Mesendoderm (in vitro differentiated cells): Measurements from ENCODE around the gene ADGRG1.

ENCODE experiments used
- DNase-seq: peaks from one replicate; pipeline ENCODE4 v3.0.0; 2013
- H2AK5ac ChIP-seq: 2 replicates; pipeline ENCODE4 v1.6.1; 2013; ENCODE audit warnings: low read length, inconsistent platforms
- H2BK120ac ChIP-seq: 2 replicates; pipeline ENCODE4 v1.6.1; 2013; ENCODE audit warnings: low read depth, mild to moderate bottlenecking, low read length, moderate library complexity, mixed read lengths
- H2BK15ac ChIP-seq: replicated peaks from 2 replicates; pipeline ENCODE4 v1.6.1; 2013; ENCODE audit warnings: low read depth, mild to moderate bottlenecking, moderate library complexity
- H2BK5ac ChIP-seq: 2 replicates; pipeline ENCODE4 v1.6.1; 2013; ENCODE audit warnings: low read length, inconsistent platforms
- H3K18ac ChIP-seq: 2 replicates; pipeline ENCODE4 v1.6.1; 2013; ENCODE audit warnings: mild to moderate bottlenecking, low read length, mixed read lengths
- H3K23ac ChIP-seq: one replicate; pipeline ENCODE4 v1.6.1; 2013; ENCODE audit warnings: low read length
- H3K27ac ChIP-seq: 2 replicates; pipeline ENCODE4 v1.5.1; 2013; ENCODE audit warnings: low read depth, mild to moderate bottlenecking, inconsistent platforms, low read length, moderate library complexity
- H3K27me3 ChIP-seq: 2 replicates; pipeline ENCODE4 v1.6.1; 2013; ENCODE audit warnings: low read length, control low read depth, mild to moderate bottlenecking, inconsistent platforms; ENCODE audit not compliant: insufficient read depth, poor library complexity
- H3K36me3 ChIP-seq: 2 replicates; pipeline ENCODE4 v1.6.1; 2013; ENCODE audit warnings: low read length, inconsistent platforms; ENCODE audit not compliant: control insufficient read depth, insufficient read depth
- H3K4ac ChIP-seq: one replicate; pipeline ENCODE4 v1.6.1; 2013; ENCODE audit warnings: low read depth, mild to moderate bottlenecking, low read length, moderate library complexity
- H3K4me1 ChIP-seq: 2 replicates; pipeline ENCODE4 v1.6.1; 2013; ENCODE audit warnings: low read depth, low read length, inconsistent platforms; ENCODE audit not compliant: control insufficient read depth
- H3K4me2 ChIP-seq: 2 replicates; pipeline ENCODE4 v1.6.1; 2013; ENCODE audit warnings: low read length
- H3K4me3 ChIP-seq: 2 replicates; pipeline ENCODE4 v1.5.1; 2013; ENCODE audit warnings: mild to moderate bottlenecking, low read length
- H3K56ac ChIP-seq: one replicate; pipeline ENCODE4 v1.6.1; 2013; ENCODE audit warnings: low read length
- H3K79me1 ChIP-seq: 2 replicates; pipeline ENCODE4 v1.6.1; 2013; ENCODE audit warnings: low read length, inconsistent platforms
- H3K79me2 ChIP-seq: 2 replicates; pipeline ENCODE4 v1.6.1; 2013; ENCODE audit warnings: mild to moderate bottlenecking, low read length; ENCODE audit not compliant: control insufficient read depth, insufficient read depth
- H3K9ac ChIP-seq: 2 replicates; pipeline ENCODE4 v1.6.1; 2013; ENCODE audit warnings: low read length, inconsistent platforms
- H4K5ac ChIP-seq: one replicate; pipeline ENCODE4 v1.6.1; 2013; ENCODE audit warnings: low read length
- H4K8ac ChIP-seq: one replicate; pipeline ENCODE4 v1.6.1; 2013; ENCODE audit warnings: low read depth, mild to moderate bottlenecking, control low read depth, low read length, moderate library complexity
- WGBS: extraction: QIAGEN DNeasy Blood & Tissue Kit; methylation state at CpG from one replicate; pipeline ENCODE4 v1.1.7; 2013; ENCODE audit warnings: low lambda C conversion rate, missing lambda C conversion rate; ENCODE audit not compliant: insufficient coverage; ENCODE audit errors: extremely low coverage; 5-methylcytosine and 5-hydroxymethylcytosine counted together

The ADGRG1 gene

DNA sequence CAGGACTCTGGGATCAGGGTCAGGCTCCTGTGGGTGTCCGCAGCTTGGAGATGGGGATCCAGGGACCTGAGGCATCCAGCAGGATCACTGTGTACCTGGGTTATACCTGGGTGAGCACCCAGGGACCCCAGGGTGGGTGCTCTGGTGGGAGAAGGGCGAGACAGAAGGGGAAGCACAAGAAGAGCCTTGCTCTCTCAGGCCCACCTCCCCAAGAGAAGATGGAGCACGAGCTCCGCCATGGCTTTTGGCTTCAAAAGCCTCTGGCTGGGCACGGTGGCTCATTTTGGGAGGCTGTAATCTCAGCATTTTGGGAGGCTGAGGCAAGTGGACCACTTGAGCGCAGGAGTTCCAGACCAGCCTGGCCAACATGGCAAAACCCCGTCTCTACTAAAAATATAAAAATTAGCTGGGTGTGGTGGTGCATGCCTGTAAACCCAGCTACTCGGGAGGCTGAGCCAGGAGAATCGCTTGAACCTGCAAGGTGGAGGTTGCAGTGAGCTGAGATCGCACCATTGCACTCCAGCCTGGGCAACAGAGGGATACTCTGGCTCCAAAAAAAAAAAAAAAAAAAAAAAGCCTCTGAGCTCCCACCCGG, 75.1 kb downstream of the ADGRG1 start:
- WGBS, result no CpG with 5 or more reads among the region's 11 CpGs
- Histone ChIP-seq H2BK5ac (no peak overlapping the region), H2BK15ac (no peak overlapping the region), H4K8ac (no peak overlapping the region), H3K4ac (no peak overlapping the region), H3K4me1 (no peaks in the 10 kb centered on the region), H4K5ac (no peak overlapping the region), H3K27ac (no peak overlapping the region), H3K9ac (no peak overlapping the region), H3K56ac (no peak overlapping the region), H2AK5ac (no peak overlapping the region), H3K79me1 (no peaks in the 10 kb centered on the region), H3K4me3 (no peak overlapping the region), H3K4me2 (no peak overlapping the region), H3K18ac (no peak overlapping the region), H3K27me3 (no peaks in the 10 kb centered on the region), H2BK120ac (no peak overlapping the region), H3K36me3 (no peaks in the 10 kb centered on the region), H3K79me2 (no peaks in the 10 kb centered on the region), H3K23ac (no peak overlapping the region)
- no peak for DNase-seq

GRCh38 chr16:57704011-57704904, 75.8 kb downstream of the ADGRG1 start:
- no peak overlapping the region for H3K56ac ChIP-seq
- no peak overlapping the region for H3K9ac ChIP-seq
- no peaks in the 10 kb centered on the region for H3K27me3 ChIP-seq
- H3K18ac ChIP-seq, result no peak overlapping the region
- no peak overlapping the region for H3K4me3 ChIP-seq
- no peaks in the 10 kb centered on the region for H3K36me3 ChIP-seq
- no CpG with 5 or more reads among the region's 11 CpGs for WGBS
- H3K4me1 ChIP-seq, result no peaks in the 10 kb centered on the region
- no peak for DNase-seq
- H2BK120ac ChIP-seq, result no peak overlapping the region
- no peak overlapping the region for H4K8ac ChIP-seq
- H3K27ac ChIP-seq, result no peak overlapping the region
- H4K5ac ChIP-seq, result no peak overlapping the region
- no peaks in the 10 kb centered on the region for H3K79me1 ChIP-seq
- H3K79me2 ChIP-seq, result no peaks in the 10 kb centered on the region
- no peak overlapping the region for H2AK5ac ChIP-seq
- H2BK5ac ChIP-seq, result no peak overlapping the region
- H2BK15ac ChIP-seq, result no peak overlapping the region
- no peak overlapping the region for H3K4ac ChIP-seq
- no peak overlapping the region for H3K23ac ChIP-seq
- H3K4me2 ChIP-seq, result no peak overlapping the region

GRCh38 chr16:57704905-57705852, 76.7 kb downstream of the ADGRG1 start:
- 100% methylated on average over 1 of the region's 4 CpGs for WGBS
- no peak overlapping the region for H2AK5ac ChIP-seq
- H2BK5ac ChIP-seq, result no peak overlapping the region
- no peak overlapping the region for H3K27ac ChIP-seq
- H3K4ac ChIP-seq, result no peak overlapping the region
- no peaks in the 10 kb centered on the region for H3K79me1 ChIP-seq
- no peak overlapping the region for H4K5ac ChIP-seq
- no peak overlapping the region for H3K23ac ChIP-seq
- no peaks in the 10 kb centered on the region for H3K79me2 ChIP-seq
- no peak overlapping the region for H3K56ac ChIP-seq
- H3K18ac ChIP-seq, result no peak overlapping the region
- no peak overlapping the region for H3K4me3 ChIP-seq
- no peaks in the 10 kb centered on the region for H3K4me1 ChIP-seq
- no peaks in the 10 kb centered on the region for H3K27me3 ChIP-seq
- no peak overlapping the region for H4K8ac ChIP-seq
- no peak overlapping the region for H2BK120ac ChIP-seq
- no peak overlapping the region for H3K4me2 ChIP-seq
- H2BK15ac ChIP-seq, result no peak overlapping the region
- no peak for DNase-seq
- no peak overlapping the region for H3K9ac ChIP-seq
- no peaks in the 10 kb centered on the region for H3K36me3 ChIP-seq

GRCh38 chr16:57706717-57707116, 78.3 kb downstream of the ADGRG1 start:
- H4K8ac ChIP-seq, result no peak overlapping the region
- H3K27me3 ChIP-seq, result no peaks in the 10 kb centered on the region
- no peak overlapping the region for H2BK120ac ChIP-seq
- no peak overlapping the region for H3K23ac ChIP-seq
- H3K27ac ChIP-seq, result no peak overlapping the region
- no peak overlapping the region for H3K4me2 ChIP-seq
- H3K79me1 ChIP-seq, result no peaks in the 10 kb centered on the region
- no CpG with 5 or more reads among the region's 1 CpG for WGBS
- H2AK5ac ChIP-seq, result no peak overlapping the region
- no peak overlapping the region for H3K9ac ChIP-seq
- no peak overlapping the region for H3K4ac ChIP-seq
- no peak for DNase-seq
- no peak overlapping the region for H2BK15ac ChIP-seq
- no peaks in the 10 kb centered on the region for H3K36me3 ChIP-seq
- no peaks in the 10 kb centered on the region for H3K4me1 ChIP-seq
- H3K4me3 ChIP-seq, result no peak overlapping the region
- no peaks in the 10 kb centered on the region for H3K79me2 ChIP-seq
- H3K56ac ChIP-seq, result no peak overlapping the region
- H3K18ac ChIP-seq, result no peak overlapping the region
- H4K5ac ChIP-seq, result no peak overlapping the region
- no peak overlapping the region for H2BK5ac ChIP-seq

GRCh38 chr16:57707331-57707730, 78.9 kb downstream of the ADGRG1 start:
- Histone ChIP-seq H3K27me3 (no peaks in the 10 kb centered on the region), H3K23ac (no peak overlapping the region), H3K79me2 (no peaks in the 10 kb centered on the region), H2BK5ac (no peak overlapping the region), H3K79me1 (no peaks in the 10 kb centered on the region), H3K18ac (no peak overlapping the region), H3K4me1 (no peaks in the 10 kb centered on the region), H3K4ac (no peak overlapping the region), H4K8ac (no peak overlapping the region), H3K4me2 (no peak overlapping the region), H2AK5ac (no peak overlapping the region), H3K56ac (no peak overlapping the region), H3K4me3 (no peak overlapping the region), H3K36me3 (no peaks in the 10 kb centered on the region), H3K9ac (no peak overlapping the region), H2BK15ac (no peak overlapping the region), H3K27ac (no peak overlapping the region), H2BK120ac (no peak overlapping the region), H4K5ac (no peak overlapping the region)
- WGBS, result no CpG with 5 or more reads among the region's 11 CpGs
- no peak for DNase-seq
